Neural progenitor cell (in vitro differentiated cells): ENCODE measurements around the gene TMEM117. TPM values are rescaled to one million over a fixed set of nuclear protein-coding genes. Genes with fewer than 3 reads are reported as not detected.

Experiments
- DNase-seq: peaks from one replicate; pipeline ENCODE4 v3.0.0-alpha.2; 2016; ENCODE audit warnings: low spot score
- H2AFZ ChIP-seq: fragments of 200-600 bp; sonication (generic); replicated peaks from 2 replicates; pipeline ENCODE4 v1.6.1; 2016; ENCODE audit warnings: antibody characterized with exemption
- H3F3A ChIP-seq: fragments of 200-600 bp; sonication (generic); 2 replicates; pipeline ENCODE4 v1.6.1; 2016; ENCODE audit warnings: antibody characterized with exemption, low read depth
- H3K27ac ChIP-seq: fragments of 200-600 bp; sonication (generic); 2 replicates; pipeline ENCODE4 v1.5.1; 2016; ENCODE audit warnings: mild to moderate bottlenecking
- H3K27me3 ChIP-seq: fragments of 200-600 bp; sonication (generic); 2 replicates; pipeline ENCODE4 v1.6.1; 2016; ENCODE audit warnings: mild to moderate bottlenecking, moderate library complexity
- H3K36me3 ChIP-seq: fragments of 200-600 bp; sonication (generic); 2 replicates; pipeline ENCODE4 v1.5.1; 2016
- H3K4me1 ChIP-seq: fragments of 200-600 bp; sonication (generic); 2 replicates; pipeline ENCODE4 v1.6.1; 2016; ENCODE audit warnings: mixed run types
- H3K4me2 ChIP-seq: fragments of 200-600 bp; sonication (generic); 2 replicates; pipeline ENCODE4 v1.6.1; 2016
- H3K4me3 ChIP-seq: fragments of 200-600 bp; sonication (generic); 2 replicates; pipeline ENCODE4 v1.5.1; 2016
- H3K79me2 ChIP-seq: fragments of 200-600 bp; sonication (generic); 2 replicates; pipeline ENCODE4 v1.6.1; 2016; ENCODE audit warnings: low read depth
- H3K9ac ChIP-seq: fragments of 200-600 bp; sonication (generic); 2 replicates; pipeline ENCODE4 v1.6.1; 2016
- H3K9me3 ChIP-seq: fragments of 200-600 bp; sonication (generic); 2 replicates; pipeline ENCODE4 v1.5.1; 2016; ENCODE audit warnings: low read depth
- H4K20me1 ChIP-seq: fragments of 200-600 bp; sonication (generic); 2 replicates; pipeline ENCODE4 v1.6.1; 2016; ENCODE audit warnings: low read depth
- H3K27ac Mint-ChIP-seq: 3 replicates; pipeline ENCODE4 v1.8.0; 2021; ENCODE audit warnings: mixed read lengths
- H3K27me3 Mint-ChIP-seq: 2 replicates; pipeline ENCODE4 v1.8.0; 2022; ENCODE audit warnings: low read depth, mild to moderate bottlenecking, inconsistent platforms, moderate library complexity, mixed read lengths; ENCODE audit not compliant: insufficient read depth
- H3K36me3 Mint-ChIP-seq: 3 replicates; pipeline ENCODE4 v1.8.0; 2021; ENCODE audit warnings: mixed read lengths
- H3K4me1 Mint-ChIP-seq: 3 replicates; pipeline ENCODE4 v1.8.0; 2021; ENCODE audit warnings: mixed read lengths
- H3K4me3 Mint-ChIP-seq: 3 replicates; pipeline ENCODE4 v1.8.0; 2021; ENCODE audit warnings: mild to moderate bottlenecking, moderate library complexity, mixed read lengths
- H3K9me3 Mint-ChIP-seq: 3 replicates; pipeline ENCODE4 v1.8.0; 2020; ENCODE audit warnings: mixed read lengths
- EZH2 ChIP-seq: fragments of 200-600 bp; sonication (generic); IDR thresholded peaks from 2 replicates; pipeline ENCODE4 v1.6.1; 2017; ENCODE audit warnings: antibody characterized with exemption, mild to moderate bottlenecking, moderate library complexity
- EZH2phosphoT487 ChIP-seq: fragments of 200-600 bp; sonication (generic); IDR thresholded peaks from 2 replicates; pipeline ENCODE4 v1.6.1; 2017; ENCODE audit warnings: antibody characterized with exemption
- total RNA-seq: library from RNA; depleted of rRNA; stranded (reverse); fragments of >200 nt; gene quantifications from 2 replicates; pipeline ENCODE4 v1.2.3, GENCODE V29; 2015; ENCODE audit warnings: low replicate concordance
- TF ChIP-seq, protein P1 (sequence below): fragments of 200-600 bp; sonication (generic); IDR thresholded peaks from 2 replicates; pipeline ENCODE4 v1.5.1; 2017; ENCODE audit warnings: antibody characterized with exemption, mild to moderate bottlenecking

TMEM117 gene
- total RNA-seq, 1 donor from 2014 or later: 1.6 TPM

DNA sequence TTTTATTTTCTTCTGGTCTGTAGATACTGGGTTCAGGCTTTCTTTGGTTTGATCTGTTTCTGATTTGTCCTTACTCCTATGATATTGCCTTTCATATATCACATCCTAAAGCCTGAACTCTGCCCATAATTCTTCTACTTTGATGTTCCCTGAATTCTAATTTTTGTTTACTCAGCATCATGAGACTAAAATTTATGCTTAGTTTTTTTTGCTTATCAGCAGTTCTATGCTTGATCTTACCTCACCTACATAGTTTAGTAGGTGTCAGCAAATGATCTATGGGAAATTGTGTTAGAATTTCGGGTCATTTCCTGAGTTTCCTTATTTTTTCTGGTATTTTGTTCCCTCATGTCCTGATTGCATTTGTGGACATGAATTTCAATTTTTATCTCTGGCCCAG lies 94.2 kb downstream of the TMEM117 start:
- H4K20me1 ChIP-seq: no peaks in the 10 kb centered on the region
- Mint-ChIP-seq H3K9me3 (peaks cover 2% of the 10 kb centered on the region), H3K27ac (no peak overlapping the region)

GRCh38 chr12:43931187-43931586 lies 95.3 kb downstream of the TMEM117 start:
- Histone ChIP-seq H3K9ac (no peak overlapping the region), H3K79me2 (no peaks in the 10 kb centered on the region), H3K27me3 (no peaks in the 10 kb centered on the region), H3K36me3 (no peaks in the 10 kb centered on the region), H3K27ac (no peak overlapping the region), H3K4me1 (no peaks in the 10 kb centered on the region), H4K20me1 (no peaks in the 10 kb centered on the region), H3K4me3 (no peak overlapping the region), H3K4me2 (no peak overlapping the region), H2AFZ (no peak overlapping the region), H3K9me3 (no peaks in the 10 kb centered on the region), H3F3A (no peaks in the 10 kb centered on the region)
- no peak for DNase-seq
- Mint-ChIP-seq H3K27me3 (no peaks in the 10 kb centered on the region), H3K9me3 (peaks cover 2% of the 10 kb centered on the region), H3K4me1 (no peaks in the 10 kb centered on the region), H3K27ac (no peak overlapping the region), H3K36me3 (no peaks in the 10 kb centered on the region), H3K4me3 (no peak overlapping the region)
- TF ChIP-seq, protein P1, sequence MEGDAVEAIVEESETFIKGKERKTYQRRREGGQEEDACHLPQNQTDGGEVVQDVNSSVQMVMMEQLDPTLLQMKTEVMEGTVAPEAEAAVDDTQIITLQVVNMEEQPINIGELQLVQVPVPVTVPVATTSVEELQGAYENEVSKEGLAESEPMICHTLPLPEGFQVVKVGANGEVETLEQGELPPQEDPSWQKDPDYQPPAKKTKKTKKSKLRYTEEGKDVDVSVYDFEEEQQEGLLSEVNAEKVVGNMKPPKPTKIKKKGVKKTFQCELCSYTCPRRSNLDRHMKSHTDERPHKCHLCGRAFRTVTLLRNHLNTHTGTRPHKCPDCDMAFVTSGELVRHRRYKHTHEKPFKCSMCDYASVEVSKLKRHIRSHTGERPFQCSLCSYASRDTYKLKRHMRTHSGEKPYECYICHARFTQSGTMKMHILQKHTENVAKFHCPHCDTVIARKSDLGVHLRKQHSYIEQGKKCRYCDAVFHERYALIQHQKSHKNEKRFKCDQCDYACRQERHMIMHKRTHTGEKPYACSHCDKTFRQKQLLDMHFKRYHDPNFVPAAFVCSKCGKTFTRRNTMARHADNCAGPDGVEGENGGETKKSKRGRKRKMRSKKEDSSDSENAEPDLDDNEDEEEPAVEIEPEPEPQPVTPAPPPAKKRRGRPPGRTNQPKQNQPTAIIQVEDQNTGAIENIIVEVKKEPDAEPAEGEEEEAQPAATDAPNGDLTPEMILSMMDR: no peak
- TF ChIP-seq EZH2phosphoT487 (no peak), EZH2 (no peak)

More for the DNA sequence above, 94.2 kb downstream of the TMEM117 start:
- no peaks in the 10 kb centered on the region for H3K79me2 ChIP-seq
- H3F3A ChIP-seq: no peaks in the 10 kb centered on the region
- Mint-ChIP-seq H3K4me1 (no peaks in the 10 kb centered on the region), H3K36me3 (no peaks in the 10 kb centered on the region), H3K4me3 (no peak overlapping the region), H3K27me3 (no peaks in the 10 kb centered on the region)
- TF ChIP-seq EZH2phosphoT487 (no peak), EZH2 (no peak)
- TF ChIP-seq, protein P1: no peak
- no peak overlapping the region for H3K4me2 ChIP-seq
- H3K9ac ChIP-seq: no peak overlapping the region
- H3K4me1 ChIP-seq: no peaks in the 10 kb centered on the region
- H3K9me3 ChIP-seq: no peaks in the 10 kb centered on the region
- H2AFZ ChIP-seq: no peak overlapping the region
- no peak overlapping the region for H3K27ac ChIP-seq
- no peaks in the 10 kb centered on the region for H3K27me3 ChIP-seq
- DNase-seq: no peak
- no peaks in the 10 kb centered on the region for H3K36me3 ChIP-seq
- no peak overlapping the region for H3K4me3 ChIP-seq

DNA sequence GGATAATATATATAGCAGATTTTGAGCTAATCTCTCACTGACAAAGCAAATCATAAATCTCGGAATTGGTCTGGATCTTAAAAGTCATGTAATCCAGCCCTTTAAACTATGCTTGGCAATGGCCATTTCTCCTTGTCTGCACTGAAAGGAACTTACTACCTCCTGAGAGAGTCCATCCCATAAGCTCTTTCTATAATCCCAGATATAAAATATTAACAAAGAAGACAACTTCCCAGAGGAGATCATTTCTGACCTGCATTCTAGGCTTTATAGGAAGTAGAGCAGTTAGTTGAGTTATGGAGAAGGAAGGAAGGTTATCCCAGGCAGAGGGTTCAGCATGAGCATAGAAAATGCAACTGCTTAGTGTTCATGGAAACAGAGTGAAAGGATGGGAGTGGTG lies 99.7 kb downstream of the TMEM117 start:
- TF ChIP-seq, protein P1: no peak
- TF ChIP-seq EZH2: no peak
- TF ChIP-seq EZH2phosphoT487: no peak
- no peaks in the 10 kb centered on the region for H3K27me3 ChIP-seq
- no peaks in the 10 kb centered on the region for H3K36me3 Mint-ChIP-seq

More for the DNA sequence above, 99.7 kb downstream of the TMEM117 start:
- no peak for DNase-seq
- no peaks in the 10 kb centered on the region for H3K4me1 Mint-ChIP-seq
- no peak overlapping the region for H3K9ac ChIP-seq
- no peak overlapping the region for H3K4me3 Mint-ChIP-seq
- H3K27me3 Mint-ChIP-seq: no peaks in the 10 kb centered on the region
- no peak overlapping the region for H3K27ac Mint-ChIP-seq
- H3K4me1 ChIP-seq: no peaks in the 10 kb centered on the region
- H3K36me3 ChIP-seq: no peaks in the 10 kb centered on the region
- H4K20me1 ChIP-seq: no peaks in the 10 kb centered on the region
- H2AFZ ChIP-seq: no peak overlapping the region
- H3K4me2 ChIP-seq: no peak overlapping the region
- H3K9me3 Mint-ChIP-seq: peaks cover 2% of the 10 kb centered on the region
- H3K27ac ChIP-seq: no peak overlapping the region
- H3F3A ChIP-seq: no peaks in the 10 kb centered on the region
- no peak overlapping the region for H3K4me3 ChIP-seq
- H3K79me2 ChIP-seq: no peaks in the 10 kb centered on the region
- no peaks in the 10 kb centered on the region for H3K9me3 ChIP-seq
